CD4-positive, alpha-beta T cell treated with Interleukin-6 at 100 ng/mL for 8 hours (primary cell): ENCODE measurements around the gene TRPC3.

ENCODE experiments used
- DNase-seq: peaks from one replicate; pipeline ENCODE4 v3.0.0-alpha.2; 2020; ENCODE audit warnings: mixed read lengths, low spot score

The TRPC3 gene

GRCh38 chr4:121873604-121874003 is 78.3 kb downstream of the TRPC3 start:
- DNase-seq: no peak

DNA sequence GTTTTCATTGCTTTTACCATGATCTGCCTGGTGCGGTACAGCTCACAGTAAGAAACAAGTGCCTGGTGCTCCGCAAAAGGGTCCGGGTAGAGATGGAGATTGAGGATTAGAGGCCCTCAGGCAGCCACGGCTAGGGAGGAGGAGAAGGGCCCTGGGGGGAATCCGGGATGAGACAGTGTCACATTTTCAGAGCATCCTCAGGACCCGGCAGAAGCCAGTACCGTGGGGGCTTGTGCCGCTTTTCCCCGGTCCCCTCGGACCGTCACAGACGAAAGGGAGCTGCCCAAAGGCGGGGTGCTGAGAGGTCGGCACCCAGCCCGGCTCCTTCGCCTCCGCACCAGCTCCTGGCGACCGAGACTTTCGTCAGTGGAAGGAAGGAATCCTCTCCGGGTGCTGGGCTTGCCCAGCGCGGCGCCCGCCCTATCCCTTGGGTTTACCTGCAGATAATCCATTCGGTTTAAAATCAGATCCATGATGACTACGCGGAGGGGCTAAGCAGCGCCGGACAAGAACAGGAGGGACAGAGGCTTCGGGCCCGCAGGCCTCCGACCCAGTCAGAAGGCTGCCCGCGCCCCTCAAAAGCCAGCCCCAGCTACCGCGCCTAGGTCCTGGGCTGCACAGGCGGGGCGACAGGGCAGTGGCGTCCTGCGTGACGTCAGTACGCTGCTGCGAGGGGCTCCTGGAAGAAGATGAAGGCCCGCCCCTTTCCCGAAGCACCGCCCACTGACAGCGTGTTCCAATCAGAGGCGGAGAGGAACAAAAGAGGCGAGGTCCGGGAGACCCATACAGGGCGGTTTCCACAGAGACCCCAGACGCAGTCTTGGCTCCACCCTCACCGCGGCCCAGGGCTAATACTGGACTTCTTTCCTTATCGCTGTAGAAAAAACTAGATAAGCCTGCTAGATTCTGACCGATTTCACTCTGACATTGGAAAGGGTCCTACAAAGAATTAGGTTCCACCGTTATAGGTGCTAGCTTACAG is 81.7 kb downstream of the TRPC3 start, which contains the start of gene BBS7:
Gene BBS7 (minus strand): TSS at position 634 of the 982 bp plus-strand sequence. CDS start 161 bp downstream, at position 473.
- DNase-seq: peak; percentile 95

GRCh38 chr4:121863799-121864198 is 88.1 kb downstream of the TRPC3 start:
- DNase-seq: no peak

- no peak for DNase-seq
Measured at GRCh38 chr4:121861426-121861825, 90.4 kb downstream of the TRPC3 start.

DNA sequence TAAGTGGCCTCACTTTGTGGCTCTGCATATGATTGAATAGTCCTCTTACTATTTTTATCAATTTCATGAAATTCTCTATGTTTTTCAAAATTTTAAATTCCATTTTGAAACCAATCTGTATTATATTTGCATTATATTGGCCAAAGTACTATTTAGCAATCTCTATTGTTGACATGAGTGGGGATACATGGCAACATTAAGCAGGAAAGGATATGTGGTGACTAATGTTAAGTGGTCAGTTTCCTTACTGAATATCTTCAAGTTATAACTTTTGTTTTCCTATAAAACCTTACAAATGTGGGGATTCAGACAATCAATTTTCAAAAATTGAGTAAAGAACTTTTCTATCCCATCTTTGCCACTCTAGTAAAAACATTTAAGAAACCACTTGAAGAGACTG is 91.7 kb downstream of the TRPC3 start:
- DNase-seq: no peak

GRCh38 chr4:121851354-121851753 is 100.5 kb downstream of the TRPC3 start:
- no peak for DNase-seq

GRCh38 chr4:121846662-121847061 is 105.2 kb downstream of the TRPC3 start:
- DNase-seq: no peak

GRCh38 chr4:121842862-121843261 is 109.0 kb downstream of the TRPC3 start:
- no peak for DNase-seq

- no peak for DNase-seq
Measured at GRCh38 chr4:121838136-121838535, 113.7 kb downstream of the TRPC3 start.

DNA sequence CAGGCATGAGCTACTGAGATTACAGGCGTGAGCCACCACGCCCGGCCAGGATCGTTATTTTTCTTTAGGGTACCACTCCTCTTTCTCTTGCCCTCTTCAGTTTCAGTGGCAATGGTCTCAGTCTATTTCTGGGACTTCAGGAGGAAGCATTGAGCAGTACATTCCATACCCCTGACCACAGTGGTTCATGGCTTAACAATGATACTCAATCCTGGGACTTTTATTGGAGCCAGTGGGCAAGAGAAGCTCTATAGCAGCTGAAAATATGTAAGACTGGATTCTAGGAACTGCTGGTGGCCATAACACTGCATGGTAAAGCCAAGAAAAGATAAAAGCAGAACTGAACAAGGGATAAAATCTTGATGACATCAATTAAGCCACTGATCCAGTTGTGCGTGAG is 122.3 kb downstream of the TRPC3 start:
- DNase-seq: no peak
